ENCODE data around the gene GADD45GIP1.
"Not testable (repeated sequence)": the region's sequence is repeated elsewhere in the genome, so short reads cannot be mapped to it uniquely, and the experiment has no call there.

Gene GADD45GIP1

GRCh38 chr19:12953138-12953798, 3.8 kb downstream of the GADD45GIP1 start:
- H4K20me1 ChIP-seq = peaks cover 14 to 84% (median 71%) of the 10 kb centered on the region in 11 experiments; a peak in 20 of 22 replicates
- peaks cover 64 to 76% (median 71%) of the 10 kb centered on the region in 11 experiments for H3K36me3 ChIP-seq
- TF ChIP-seq Cebpa-rat (IDR thresholded peaks at IDR 0.05) = no peak
- H3K27ac ChIP-seq = peak overlapping the region in 8 of 11 experiments; percentile 29 to 66 (median 50); a peak in 16 of 22 replicates
- H3K4me3 ChIP-seq = peak overlapping the region in 2 of 10 experiments; percentile 4 to 35; a peak in 2 of 20 replicates
- H3K4me2 ChIP-seq = peak overlapping the region in 10 of 11 experiments; percentile 18 to 98 (median 94); a peak in 16 of 22 replicates
- H3K27me3 ChIP-seq = no peaks in the 10 kb centered on the region
- no peaks in the 10 kb centered on the region for H3K9me3 ChIP-seq (replicated peaks in 1 of 11)
- peak overlapping the region in 10 of 11 experiments; percentile 4 to 98 (median 55); a peak in 15 of 22 replicates for H3K9ac ChIP-seq
- H3K4me1 ChIP-seq = peaks cover 65 to 90% (median 87%) of the 10 kb centered on the region in 10 experiments

- peak overlapping the region in 9 of 11 experiments; percentile 29 to 66 (median 50); a peak in 15 of 22 replicates for H3K27ac ChIP-seq
- no peak for TF ChIP-seq Cebpa-rat (IDR thresholded peaks at IDR 0.05)
- peaks cover 16 to 90% (median 71%) of the 10 kb centered on the region in 11 experiments; a peak in 20 of 22 replicates for H4K20me1 ChIP-seq
- H3K4me3 ChIP-seq = peak overlapping the region in 2 of 10 experiments; percentile 4 to 35; a peak in 2 of 20 replicates
- H3K9ac ChIP-seq = peak overlapping the region; percentile 4 to 98 (median 49); a peak in 15 of 22 replicates
- peaks cover 70 to 82% (median 77%) of the 10 kb centered on the region in 11 experiments for H3K36me3 ChIP-seq
- no peaks in the 10 kb centered on the region for H3K27me3 ChIP-seq
- peak overlapping the region in 10 of 11 experiments; percentile 26 to 98 (median 94); a peak in 18 of 22 replicates for H3K4me2 ChIP-seq
- H3K9me3 ChIP-seq (replicated peaks in 1 of 11) = no peaks in the 10 kb centered on the region
- H3K4me1 ChIP-seq = peaks cover 62 to 92% (median 88%) of the 10 kb centered on the region in 10 experiments
These were observed 4.4 kb downstream of the GADD45GIP1 start for GRCh38 chr19:12952488-12953137.

- H3K4me1 ChIP-seq = peaks cover 65 to 96% (median 92%) of the 10 kb centered on the region in 10 experiments
- peak overlapping the region in 1 of 10 experiments; percentile 4; a peak in 1 of 20 replicates for H3K4me3 ChIP-seq
- H3K9ac ChIP-seq = peak overlapping the region in 7 of 11 experiments; percentile 44 to 93 (median 59); a peak in 9 of 22 replicates
- H3K9me3 ChIP-seq (replicated peaks in 1 of 11); H3K27me3 ChIP-seq: not testable (repeated sequence)
- peaks cover 16 to 96% (median 74%) of the 10 kb centered on the region in 11 experiments; a peak in 20 of 22 replicates for H4K20me1 ChIP-seq
- peaks cover 76 to 88% (median 83%) of the 10 kb centered on the region in 11 experiments for H3K36me3 ChIP-seq
- H3K27ac ChIP-seq = peak overlapping the region in 7 of 11 experiments; percentile 29 to 66 (median 50); a peak in 9 of 22 replicates
- H3K4me2 ChIP-seq = peak overlapping the region in 9 of 11 experiments; percentile 82 to 98 (median 95); a peak in 13 of 22 replicates
These were observed 5.0 kb downstream of the GADD45GIP1 start for GRCh38 chr19:12952050-12952449.

- Histone ChIP-seq H3K4me2 (peak overlapping the region; percentile 14 to 98 (median 85); a peak in 20 of 22 replicates), H3K4me3 (peak overlapping the region in 3 of 10 experiments; percentile 6 to 25 (median 11); a peak in 1 of 20 replicates), H4K20me1 (peaks cover 24 to 87% (median 66%) of the 10 kb centered on the region in 11 experiments; a peak in 21 of 22 replicates), H3K4me1 (peaks cover 60 to 89% (median 84%) of the 10 kb centered on the region in 10 experiments), H3K9me3 (replicated peaks in 1 of 11) (no peaks in the 10 kb centered on the region), H3K27me3 (no peaks in the 10 kb centered on the region), H3K27ac (peak overlapping the region in 9 of 11 experiments; percentile 33 to 97 (median 62); a peak in 19 of 22 replicates), H3K36me3 (peaks cover 80 to 88% (median 83%) of the 10 kb centered on the region in 11 experiments), H3K9ac (peak overlapping the region; percentile 23 to 98 (median 88); a peak in 19 of 22 replicates)
- TF ChIP-seq Cebpa-rat (IDR thresholded peaks at IDR 0.05) = no peak
These were observed 7.4 kb downstream of the GADD45GIP1 start for GRCh38 chr19:12949363-12950283.

- peak overlapping the region; percentile 23 to 99 (median 96); a peak in 17 of 22 replicates for H3K9ac ChIP-seq
- H3K4me2 ChIP-seq = peak overlapping the region; percentile 14 to 98 (median 88); a peak in 16 of 22 replicates
- peaks cover 23 to 86% (median 64%) of the 10 kb centered on the region in 11 experiments; a peak in 21 of 22 replicates for H4K20me1 ChIP-seq
- H3K36me3 ChIP-seq = peaks cover 79 to 87% (median 83%) of the 10 kb centered on the region in 11 experiments
- H3K9me3 ChIP-seq (replicated peaks in 1 of 11) = no peaks in the 10 kb centered on the region
- H3K4me1 ChIP-seq = peaks cover 58 to 88% (median 81%) of the 10 kb centered on the region in 10 experiments
- H3K27ac ChIP-seq = peak overlapping the region in 10 of 11 experiments; percentile 2 to 97 (median 86); a peak in 14 of 22 replicates
- TF ChIP-seq Cebpa-rat (IDR thresholded peaks at IDR 0.05) = no peak
- H3K4me3 ChIP-seq = no peak overlapping the region
- H3K27me3 ChIP-seq = no peaks in the 10 kb centered on the region
These were observed 8.2 kb downstream of the GADD45GIP1 start for GRCh38 chr19:12948612-12949362.

GRCh38 chr19:12947702-12948611, 9.1 kb downstream of the GADD45GIP1 start:
- peaks cover 23 to 86% (median 64%) of the 10 kb centered on the region in 11 experiments; a peak in 21 of 22 replicates for H4K20me1 ChIP-seq
- peak overlapping the region in 5 of 10 experiments; percentile 73 to 100 (median 89); a peak in 5 of 20 replicates for H3K4me3 ChIP-seq
- peaks cover 61 to 88% (median 81%) of the 10 kb centered on the region in 10 experiments for H3K4me1 ChIP-seq
- peak overlapping the region in 10 of 11 experiments; percentile 16 to 97 (median 95); a peak in 14 of 22 replicates for H3K27ac ChIP-seq
- H3K9ac ChIP-seq = peak overlapping the region; percentile 88 to 99 (median 96); a peak in 20 of 22 replicates
- no peaks in the 10 kb centered on the region for H3K9me3 ChIP-seq (replicated peaks in 1 of 11)
- peaks cover 79 to 87% (median 83%) of the 10 kb centered on the region in 11 experiments for H3K36me3 ChIP-seq
- TF ChIP-seq Cebpa-rat (IDR thresholded peaks at IDR 0.05) = no peak
- peak overlapping the region; percentile 85 to 98 (median 94) for H3K4me2 ChIP-seq
- no peaks in the 10 kb centered on the region for H3K27me3 ChIP-seq
